HAP-1 (cell line): ENCODE results near the gene HAPLN2.
"Not testable (repeated sequence)": the region's sequence is repeated elsewhere in the genome, so short reads cannot be mapped to it uniquely, and the experiment has no call there.

Source experiments
- DNase-seq, 2 experiments: peaks; one replicate each; pipeline ENCODE4 v3.0.0-alpha.2; 2016 to 2020; ENCODE audit warnings: low spot score in 2 of 2
- H3K27me3 ChIP-seq: fragments of 250-450 bp; sonication (Bioruptor Pico); 2 replicates; pipeline ENCODE4 v1.5.1; 2020; ENCODE audit warnings: low read depth, mild to moderate bottlenecking, moderate library complexity
- H3K36me3 ChIP-seq: fragments of 250-450 bp; sonication (Bioruptor Pico); replicated peaks from 2 replicates; pipeline ENCODE4 v1.5.1; 2020; ENCODE audit warnings: mild to moderate bottlenecking
- H3K4me1 ChIP-seq: fragments of 250-450 bp; sonication (Bioruptor Pico); 2 replicates; pipeline ENCODE4 v1.5.1; 2020; ENCODE audit warnings: mild to moderate bottlenecking
- H3K4me3 ChIP-seq: fragments of 250-450 bp; sonication (Bioruptor Pico); 2 replicates; pipeline ENCODE4 v1.5.1; 2020; ENCODE audit warnings: mild to moderate bottlenecking, moderate library complexity
- H3K9me3 ChIP-seq: fragments of 250-450 bp; sonication (Bioruptor Pico); 2 replicates; pipeline ENCODE4 v1.5.1; 2020; ENCODE audit warnings: mild to moderate bottlenecking, moderate library complexity
- in situ Hi-C: fragments of 300-500 bp; cut with MboI; formaldehyde crosslinking; loops from 3 replicates; pipeline ENCODE4 v1.14.3; 2020; ENCODE audit warnings: low sequenced_read_pairs, inconsistent platforms, mixed read lengths

Gene HAPLN2

DNA sequence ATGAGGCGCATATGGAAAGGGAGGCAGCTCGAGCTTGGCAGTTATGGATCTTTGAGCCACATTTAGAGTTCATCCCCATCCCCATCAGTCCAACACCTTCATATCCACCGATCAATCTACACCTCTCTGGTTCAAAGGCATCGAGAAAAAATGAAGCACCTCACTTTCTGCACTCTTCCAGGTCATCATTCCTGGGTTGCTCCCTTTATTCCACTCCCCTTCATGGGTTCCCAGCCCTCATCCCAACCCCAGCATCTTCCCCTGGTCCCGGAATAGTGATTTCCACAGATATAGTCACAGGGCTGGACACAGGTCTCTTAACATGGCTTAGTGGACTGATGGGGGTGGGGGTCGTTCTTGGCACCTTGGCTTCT lies 354 bp downstream of the HAPLN2 start:
- DNase-seq: no peak
- Histone ChIP-seq H3K9me3 (no peaks in the 10 kb centered on the region), H3K4me1 (peaks cover 9% of the 10 kb centered on the region), H3K36me3 (no peaks in the 10 kb centered on the region), H3K27me3 (peaks cover 20% of the 10 kb centered on the region), H3K4me3 (no peak overlapping the region)
- in situ Hi-C loops: no loop called here

DNA sequence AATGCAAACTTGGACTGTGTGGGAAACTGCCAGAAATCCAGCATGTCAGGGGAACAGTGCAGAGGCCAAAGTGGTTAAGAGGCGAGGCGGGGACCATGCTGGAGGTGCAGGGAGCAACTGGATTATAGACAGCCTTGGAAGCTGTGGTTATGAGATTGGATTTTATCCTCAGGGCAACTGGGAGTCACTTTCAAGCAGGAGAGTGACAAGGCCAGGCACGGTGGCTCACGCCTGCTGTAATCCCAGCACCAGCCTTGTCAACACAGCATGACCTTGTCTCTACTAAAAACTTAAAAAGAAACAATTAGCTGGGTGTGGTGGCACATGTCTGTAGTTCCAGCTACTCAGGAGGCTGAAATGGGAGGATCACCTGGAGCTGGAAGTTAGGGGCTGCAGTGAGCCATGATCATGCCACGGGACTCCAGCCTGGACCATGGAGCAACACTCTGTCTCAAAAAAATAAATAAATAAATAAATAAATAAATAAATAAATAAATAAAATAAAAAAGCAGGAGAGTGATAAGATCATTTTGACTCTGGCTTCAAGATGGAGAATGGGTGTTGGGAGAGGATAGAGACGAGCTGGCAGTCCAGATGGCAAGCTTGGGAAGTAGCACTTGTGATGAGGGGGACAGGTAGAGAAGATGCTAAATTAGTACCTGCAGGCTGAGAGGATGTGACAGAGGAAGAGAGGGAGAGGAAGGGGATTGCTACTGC lies 3.5 kb downstream of the HAPLN2 start:
- Histone ChIP-seq H3K27me3 (peaks cover 26% of the 10 kb centered on the region), H3K4me1 (no peaks in the 10 kb centered on the region; the same call in 1 of the 2 replicates), H3K36me3 (no peaks in the 10 kb centered on the region), H3K9me3 (no peaks in the 10 kb centered on the region), H3K4me3 (no peak overlapping the region)
- DNase-seq: no peak
- in situ Hi-C loops: no loop called here

DNA sequence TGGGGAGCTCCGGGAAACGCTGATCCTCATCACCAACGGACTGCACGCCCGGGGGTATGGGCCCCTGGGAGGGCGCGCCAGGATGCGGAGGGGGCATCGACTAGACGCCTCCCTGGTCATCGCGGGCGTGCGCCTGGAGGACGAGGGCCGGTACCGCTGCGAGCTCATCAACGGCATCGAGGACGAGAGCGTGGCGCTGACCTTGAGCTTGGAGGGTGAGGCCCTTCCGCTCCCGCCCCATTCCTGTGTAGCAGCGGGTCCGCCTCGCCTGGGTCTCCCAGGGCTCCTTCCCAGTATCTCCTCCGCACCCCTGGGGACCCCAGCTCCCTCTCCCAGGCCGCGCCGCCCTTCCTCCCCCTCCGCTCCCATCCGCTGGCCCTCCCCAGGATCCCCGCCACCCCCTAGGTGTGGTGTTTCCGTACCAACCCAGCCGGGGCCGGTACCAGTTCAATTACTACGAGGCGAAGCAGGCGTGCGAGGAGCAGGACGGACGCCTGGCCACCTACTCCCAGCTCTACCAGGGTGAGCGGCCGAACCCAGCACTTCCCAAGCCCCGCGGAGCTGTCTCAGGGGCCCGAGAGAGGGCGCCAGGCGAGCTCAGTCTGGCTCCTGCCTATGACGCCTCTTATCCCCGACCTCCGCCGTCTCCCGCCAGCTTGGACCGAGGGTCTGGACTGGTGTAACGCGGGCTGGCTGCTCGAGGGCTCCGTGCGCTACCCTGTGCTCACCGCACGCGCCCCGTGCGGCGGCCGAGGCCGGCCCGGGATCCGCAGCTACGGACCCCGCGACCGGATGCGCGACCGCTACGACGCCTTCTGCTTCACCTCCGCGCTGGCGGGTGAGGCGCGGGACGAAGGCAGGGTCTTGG lies 5.0 kb downstream of the HAPLN2 start:
- Histone ChIP-seq H3K36me3 (no peaks in the 10 kb centered on the region), H3K9me3 (no peaks in the 10 kb centered on the region), H3K4me3 (peak overlapping the region; percentile 22), H3K4me1 (no peaks in the 10 kb centered on the region; the same call in 1 of the 2 replicates), H3K27me3 (peaks cover 26% of the 10 kb centered on the region)
- in situ Hi-C loops: no loop called here
- DNase-seq: peak; percentile 54 to 84

DNA sequence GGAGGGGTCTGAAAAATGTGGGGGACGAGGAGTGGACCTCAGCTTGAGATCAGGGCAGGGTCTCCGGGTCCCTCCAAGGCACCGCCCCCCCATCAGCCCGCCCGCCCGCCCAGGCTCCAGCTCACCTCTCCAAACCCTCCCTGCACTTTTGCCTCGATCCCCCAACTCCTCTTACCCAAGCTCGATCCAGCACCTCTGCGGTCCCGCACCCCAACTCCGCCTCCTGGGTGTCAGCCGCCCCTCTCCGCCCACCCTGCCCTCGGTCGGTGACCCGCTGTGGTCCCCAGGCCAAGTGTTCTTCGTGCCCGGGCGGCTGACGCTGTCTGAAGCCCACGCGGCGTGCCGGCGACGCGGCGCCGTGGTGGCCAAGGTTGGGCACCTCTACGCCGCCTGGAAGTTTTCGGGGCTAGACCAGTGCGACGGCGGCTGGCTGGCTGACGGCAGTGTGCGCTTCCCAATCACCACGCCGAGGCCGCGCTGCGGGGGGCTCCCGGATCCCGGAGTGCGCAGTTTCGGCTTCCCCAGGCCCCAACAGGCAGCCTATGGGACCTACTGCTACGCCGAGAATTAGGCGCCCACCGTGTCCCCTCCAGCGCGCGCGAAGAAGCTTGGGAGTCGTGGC lies 5.7 kb downstream of the HAPLN2 start:
- peak overlapping the region; percentile 22 for H3K4me3 ChIP-seq
- H3K36me3 ChIP-seq: no peaks in the 10 kb centered on the region
- H3K9me3 ChIP-seq: no peaks in the 10 kb centered on the region
- in situ Hi-C loops: no loop called here
- no peak for DNase-seq
- H3K27me3 ChIP-seq: peaks cover 23% of the 10 kb centered on the region
- H3K4me1 ChIP-seq: no peaks in the 10 kb centered on the region; the same call in 1 of the 2 replicates

DNA sequence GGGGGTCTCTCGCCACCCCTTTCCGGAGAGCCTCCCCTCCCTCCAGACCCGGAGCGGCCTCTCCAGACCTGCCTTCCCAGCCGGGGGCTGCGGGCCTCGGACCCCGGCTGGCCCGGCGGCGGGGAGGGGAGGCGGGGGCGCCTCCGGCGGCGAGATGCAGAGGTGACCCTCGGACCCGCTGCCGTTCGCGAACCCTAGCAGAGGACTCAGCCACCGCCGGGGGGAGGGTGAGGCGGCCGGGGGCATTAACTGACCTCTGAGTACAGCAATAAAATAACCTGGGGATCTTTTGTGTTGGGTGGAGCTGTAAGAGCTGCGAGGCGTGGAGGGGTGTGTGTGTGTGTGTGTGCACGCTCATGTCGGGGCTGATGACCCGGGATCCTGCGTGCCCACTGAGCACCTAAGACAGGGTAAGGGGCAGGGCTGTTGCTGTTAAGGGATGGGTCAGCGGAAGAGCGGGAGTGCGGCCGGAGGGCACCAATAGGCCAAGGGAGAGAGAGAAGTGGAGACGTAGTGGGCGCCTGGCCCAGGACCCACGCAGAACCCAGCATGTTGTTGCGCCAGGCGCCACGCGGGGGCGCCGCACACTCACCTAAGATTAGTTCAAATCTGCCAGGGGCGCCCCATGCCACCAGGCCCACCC lies 6.3 kb downstream of the HAPLN2 start:
- DNase-seq: peak; percentile 40 to 82
- peak overlapping the region; percentile 18 for H3K4me3 ChIP-seq
- H3K4me1 ChIP-seq: no peaks in the 10 kb centered on the region; the same call in 1 of the 2 replicates
- in situ Hi-C loops: no loop called here
- no peaks in the 10 kb centered on the region for H3K36me3 ChIP-seq
- H3K9me3 ChIP-seq: no peaks in the 10 kb centered on the region
- H3K27me3 ChIP-seq: peaks cover 21% of the 10 kb centered on the region

DNA sequence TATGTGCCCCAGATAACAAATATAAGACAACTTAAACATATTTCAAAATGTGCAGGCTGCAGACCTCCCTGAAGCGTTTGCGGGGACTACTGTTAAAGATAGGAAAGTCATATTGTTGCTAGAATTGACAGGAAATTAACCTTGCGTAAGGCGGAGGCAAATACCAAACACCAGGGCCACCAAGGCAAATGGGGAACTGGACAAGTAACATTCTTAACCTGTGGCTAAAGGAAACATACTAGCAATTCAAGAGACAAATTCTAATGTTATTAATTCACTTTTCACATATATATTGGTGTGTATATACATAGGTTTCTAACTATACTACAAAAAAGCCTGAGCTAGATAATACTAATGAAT lies 6.8 kb downstream of the HAPLN2 start:
- peaks cover 21% of the 10 kb centered on the region for H3K27me3 ChIP-seq
- no peak overlapping the region for H3K4me3 ChIP-seq

DNA sequence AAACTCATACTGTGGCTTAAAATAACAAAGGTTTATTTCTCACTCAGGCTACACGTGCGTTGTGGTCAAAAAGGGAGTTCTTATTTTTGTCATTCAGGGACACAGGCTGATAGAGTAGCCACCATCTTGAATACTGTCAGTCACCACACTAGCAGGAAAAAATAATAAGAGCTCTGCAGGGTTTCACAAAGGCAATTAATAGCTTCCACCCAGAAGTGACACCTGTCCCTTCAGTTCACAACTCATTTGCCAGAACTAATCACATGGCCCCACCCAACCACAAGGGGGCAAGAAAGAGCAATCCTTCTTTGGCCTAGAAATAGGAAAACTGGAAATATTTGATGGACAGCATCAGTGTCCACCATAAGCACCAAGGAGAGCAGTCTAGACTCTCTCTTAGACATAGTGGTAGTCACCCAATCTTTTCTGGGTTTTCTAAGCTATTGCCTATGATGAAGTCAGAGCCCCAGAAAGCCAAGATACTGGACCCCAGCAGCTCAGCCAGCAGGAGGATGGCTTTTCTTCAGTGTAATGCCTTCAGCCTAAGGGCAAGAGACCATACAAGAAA lies 8.2 kb downstream of the HAPLN2 start:
- H3K27me3 ChIP-seq: peaks cover 25% of the 10 kb centered on the region
- H3K4me1 ChIP-seq: no peaks in the 10 kb centered on the region; the same call in 1 of the 2 replicates
- H3K9me3 ChIP-seq: no peaks in the 10 kb centered on the region
- in situ Hi-C loops: no loop called here
- H3K4me3 ChIP-seq: no peak overlapping the region
- H3K36me3 ChIP-seq: no peaks in the 10 kb centered on the region
- peak; percentile 46 to 72 for DNase-seq

More for the DNA sequence above, 6.8 kb downstream of the HAPLN2 start:
- no peak for DNase-seq
- no peaks in the 10 kb centered on the region for H3K36me3 ChIP-seq
- H3K4me1 ChIP-seq: no peaks in the 10 kb centered on the region; the same call in 1 of the 2 replicates
- in situ Hi-C loops: no loop called here
- no peaks in the 10 kb centered on the region for H3K9me3 ChIP-seq

DNA sequence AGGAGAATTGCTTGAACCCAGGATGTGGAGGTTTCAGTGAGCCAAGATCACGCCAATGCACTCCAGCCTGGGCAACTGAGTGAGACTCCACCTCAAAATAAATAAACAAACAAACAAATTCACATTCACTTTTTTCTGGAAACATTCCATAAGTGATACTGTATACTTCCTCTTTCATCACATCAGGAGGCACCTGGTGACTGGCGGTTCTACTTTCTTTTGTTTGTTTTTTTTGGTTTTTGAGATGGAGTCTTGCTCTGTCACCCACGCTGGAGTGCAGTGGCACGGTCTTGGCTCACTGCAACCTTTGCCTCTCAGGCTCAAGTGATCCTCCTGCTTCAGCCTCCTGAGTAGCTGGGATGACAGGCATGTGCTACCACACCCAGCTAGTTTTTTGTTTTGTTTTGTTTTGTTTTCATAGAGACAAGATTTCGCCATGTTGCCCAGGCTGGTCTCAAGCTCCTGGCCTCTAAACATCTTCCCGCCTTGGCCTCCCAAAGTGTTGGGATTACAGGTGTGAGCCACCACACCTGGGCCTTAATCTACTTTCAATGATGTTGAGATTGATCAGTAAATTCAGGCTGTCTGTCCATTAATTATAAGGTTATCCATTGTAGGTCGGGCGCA lies 10.7 kb downstream of the HAPLN2 start:
- Histone ChIP-seq H3K9me3 (no peaks in the 10 kb centered on the region), H3K27me3 (peaks cover 29% of the 10 kb centered on the region), H3K4me1 (no peaks in the 10 kb centered on the region; the same call in 1 of the 2 replicates), H3K4me3 (no peak overlapping the region), H3K36me3 (no peaks in the 10 kb centered on the region)
- in situ Hi-C loops: no loop called here
- no peak for DNase-seq

DNA sequence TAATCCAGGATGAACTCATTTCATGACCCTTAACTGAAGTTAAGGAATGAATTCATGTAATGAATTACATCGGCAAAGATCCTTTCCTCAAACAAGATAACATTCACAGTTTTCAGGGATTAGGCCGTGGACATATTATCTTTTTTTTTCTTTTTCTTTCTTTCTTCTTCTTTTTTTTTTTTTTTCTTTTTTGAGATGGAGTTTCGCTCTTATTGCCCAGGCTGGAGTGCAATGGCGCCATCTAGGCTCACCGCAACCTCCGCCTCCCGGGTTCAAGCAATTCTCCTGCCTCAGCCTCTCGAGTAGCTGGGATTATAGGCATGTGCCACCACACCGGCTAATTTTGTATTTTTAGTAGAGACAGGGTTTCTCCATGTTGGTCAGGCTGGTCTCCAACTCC lies 11.9 kb downstream of the HAPLN2 start:
- H3K36me3 ChIP-seq, H3K4me1 ChIP-seq, in situ Hi-C loops: not testable (repeated sequence)

DNA sequence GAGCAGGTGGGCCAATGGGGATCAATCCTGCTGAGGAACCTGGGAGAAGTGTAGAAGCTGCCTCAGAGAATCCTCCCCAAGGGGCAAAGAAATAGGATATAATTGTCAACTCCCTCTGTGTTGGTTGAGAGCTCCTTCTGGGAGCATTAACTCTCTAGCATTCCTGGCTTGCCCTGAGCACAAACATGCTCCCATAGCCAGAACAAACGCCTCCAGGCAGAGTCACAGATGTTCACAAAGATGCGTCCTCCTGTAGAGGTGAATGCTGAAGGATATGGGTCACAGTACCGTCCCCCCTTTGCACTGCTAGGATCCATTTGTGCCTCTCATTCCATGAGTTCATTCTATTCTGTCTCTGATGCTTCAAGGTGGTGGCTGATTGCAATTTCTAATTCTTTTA lies 13.1 kb downstream of the HAPLN2 start:
- H3K4me3 ChIP-seq: no peak overlapping the region
- no peaks in the 10 kb centered on the region for H3K4me1 ChIP-seq
- in situ Hi-C loops: no loop called here
- H3K27me3 ChIP-seq: peaks cover 30% of the 10 kb centered on the region
- H3K9me3 ChIP-seq: no peaks in the 10 kb centered on the region
- H3K36me3 ChIP-seq: no peaks in the 10 kb centered on the region
- no peak for DNase-seq

More for the DNA sequence above, 11.9 kb downstream of the HAPLN2 start:
- H3K27me3 ChIP-seq: peaks cover 28% of the 10 kb centered on the region
- not testable (repeated sequence) for H3K4me3 ChIP-seq, DNase-seq, H3K9me3 ChIP-seq

DNA sequence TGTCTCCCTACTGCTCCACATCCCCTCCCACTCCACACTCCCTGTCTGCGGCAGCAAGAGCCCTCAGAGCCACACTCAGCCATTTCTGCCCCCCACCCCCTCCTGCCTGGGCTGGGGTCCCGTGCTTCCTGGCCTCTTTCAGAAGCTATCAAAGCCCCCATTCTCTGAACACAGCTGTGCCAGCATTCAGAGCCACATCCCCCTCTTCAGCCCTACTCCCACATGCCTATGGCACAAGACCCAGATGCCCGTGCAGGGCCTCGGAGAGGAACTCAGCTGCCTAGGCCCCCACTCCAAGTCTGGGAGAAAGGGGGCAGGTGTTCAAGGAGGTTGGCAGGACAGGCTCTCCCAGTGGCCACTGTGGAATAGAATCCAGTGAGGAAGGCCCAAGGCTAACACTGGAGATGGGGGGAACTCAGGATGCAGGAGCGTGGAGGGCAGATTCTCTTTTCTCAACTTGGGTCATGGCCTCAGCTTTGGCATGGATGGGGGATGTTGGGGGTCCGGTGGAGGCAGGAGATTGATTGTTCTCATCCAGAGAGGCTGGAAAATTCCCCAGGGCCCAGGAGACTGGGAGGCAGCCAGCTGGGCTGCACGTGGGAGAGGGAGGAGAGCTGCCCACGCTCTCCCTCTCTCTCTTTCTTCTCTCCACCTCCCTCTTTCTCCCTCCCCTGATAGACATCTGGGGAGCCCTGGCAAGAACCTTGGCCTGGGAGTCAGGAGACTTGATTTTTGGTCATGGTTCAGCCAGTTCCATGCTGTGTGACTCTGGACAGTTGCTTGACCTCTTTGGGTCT lies 19.2 kb downstream of the HAPLN2 start:
- in situ Hi-C loops: no loop called here
- Histone ChIP-seq H3K4me1 (no peaks in the 10 kb centered on the region; the same call in 1 of the 2 replicates), H3K36me3 (no peaks in the 10 kb centered on the region), H3K9me3 (no peaks in the 10 kb centered on the region), H3K27me3 (peaks cover 18% of the 10 kb centered on the region), H3K4me3 (no peak overlapping the region)
- DNase-seq: no peak

DNA sequence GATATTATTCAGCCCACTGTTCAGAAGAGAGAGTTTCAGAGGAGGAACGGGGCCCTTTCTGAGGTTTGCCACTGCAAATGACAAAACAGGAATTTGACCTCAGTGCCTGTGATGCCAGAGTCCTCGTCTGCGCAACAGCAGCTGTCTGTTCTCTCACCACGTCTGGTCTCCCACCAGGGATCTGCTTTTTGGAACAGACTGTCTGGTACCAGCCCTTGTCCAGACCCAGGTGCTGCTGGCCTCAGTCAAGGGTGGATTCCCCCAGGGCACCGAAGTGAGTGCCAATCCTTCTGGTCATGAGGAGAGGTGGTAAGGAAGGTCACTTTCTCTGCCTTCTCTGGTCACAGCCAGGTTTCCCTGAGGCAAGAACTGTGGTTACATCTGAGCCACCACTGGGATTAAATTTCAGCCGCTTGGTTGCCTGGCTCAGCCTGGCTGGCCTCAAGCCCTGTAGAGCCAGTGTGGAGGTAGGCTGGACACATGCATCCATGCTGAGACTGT lies 20.4 kb downstream of the HAPLN2 start:
- in situ Hi-C loops: no loop called here
- Histone ChIP-seq H3K4me1 (no peaks in the 10 kb centered on the region; the same call in 1 of the 2 replicates), H3K36me3 (no peaks in the 10 kb centered on the region), H3K9me3 (no peaks in the 10 kb centered on the region), H3K4me3 (no peak overlapping the region), H3K27me3 (peaks cover 14% of the 10 kb centered on the region)
- DNase-seq: no peak
